Mesendoderm (in vitro differentiated cells): ENCODE results near the gene SLC24A5.
A peak's percentile ranks its signal among the peaks of the same experiment; 100 is the strongest.

Experiments
- DNase-seq: peaks from one replicate; pipeline ENCODE4 v3.0.0; 2013
- H2AK5ac ChIP-seq: 2 replicates; pipeline ENCODE4 v1.6.1; 2013; ENCODE audit warnings: low read length, inconsistent platforms
- H2BK120ac ChIP-seq: 2 replicates; pipeline ENCODE4 v1.6.1; 2013; ENCODE audit warnings: low read depth, mild to moderate bottlenecking, low read length, moderate library complexity, mixed read lengths
- H2BK15ac ChIP-seq: replicated peaks from 2 replicates; pipeline ENCODE4 v1.6.1; 2013; ENCODE audit warnings: low read depth, mild to moderate bottlenecking, moderate library complexity
- H2BK5ac ChIP-seq: 2 replicates; pipeline ENCODE4 v1.6.1; 2013; ENCODE audit warnings: low read length, inconsistent platforms
- H3K18ac ChIP-seq: 2 replicates; pipeline ENCODE4 v1.6.1; 2013; ENCODE audit warnings: mild to moderate bottlenecking, low read length, mixed read lengths
- H3K23ac ChIP-seq: one replicate; pipeline ENCODE4 v1.6.1; 2013; ENCODE audit warnings: low read length
- H3K27ac ChIP-seq: 2 replicates; pipeline ENCODE4 v1.5.1; 2013; ENCODE audit warnings: low read depth, mild to moderate bottlenecking, inconsistent platforms, low read length, moderate library complexity
- H3K27me3 ChIP-seq: 2 replicates; pipeline ENCODE4 v1.6.1; 2013; ENCODE audit warnings: low read length, control low read depth, mild to moderate bottlenecking, inconsistent platforms; ENCODE audit not compliant: insufficient read depth, poor library complexity
- H3K36me3 ChIP-seq: 2 replicates; pipeline ENCODE4 v1.6.1; 2013; ENCODE audit warnings: low read length, inconsistent platforms; ENCODE audit not compliant: control insufficient read depth, insufficient read depth
- H3K4ac ChIP-seq: one replicate; pipeline ENCODE4 v1.6.1; 2013; ENCODE audit warnings: low read depth, mild to moderate bottlenecking, low read length, moderate library complexity
- H3K4me1 ChIP-seq: 2 replicates; pipeline ENCODE4 v1.6.1; 2013; ENCODE audit warnings: low read depth, low read length, inconsistent platforms; ENCODE audit not compliant: control insufficient read depth
- H3K4me2 ChIP-seq: 2 replicates; pipeline ENCODE4 v1.6.1; 2013; ENCODE audit warnings: low read length
- H3K4me3 ChIP-seq: 2 replicates; pipeline ENCODE4 v1.5.1; 2013; ENCODE audit warnings: mild to moderate bottlenecking, low read length
- H3K56ac ChIP-seq: one replicate; pipeline ENCODE4 v1.6.1; 2013; ENCODE audit warnings: low read length
- H3K79me1 ChIP-seq: 2 replicates; pipeline ENCODE4 v1.6.1; 2013; ENCODE audit warnings: low read length, inconsistent platforms
- H3K79me2 ChIP-seq: 2 replicates; pipeline ENCODE4 v1.6.1; 2013; ENCODE audit warnings: mild to moderate bottlenecking, low read length; ENCODE audit not compliant: control insufficient read depth, insufficient read depth
- H3K9ac ChIP-seq: 2 replicates; pipeline ENCODE4 v1.6.1; 2013; ENCODE audit warnings: low read length, inconsistent platforms
- H4K5ac ChIP-seq: one replicate; pipeline ENCODE4 v1.6.1; 2013; ENCODE audit warnings: low read length
- H4K8ac ChIP-seq: one replicate; pipeline ENCODE4 v1.6.1; 2013; ENCODE audit warnings: low read depth, mild to moderate bottlenecking, control low read depth, low read length, moderate library complexity
- WGBS: extraction: QIAGEN DNeasy Blood & Tissue Kit; methylation state at CpG from one replicate; pipeline ENCODE4 v1.1.7; 2013; ENCODE audit warnings: low lambda C conversion rate, missing lambda C conversion rate; ENCODE audit not compliant: insufficient coverage; ENCODE audit errors: extremely low coverage; 5-methylcytosine and 5-hydroxymethylcytosine counted together

SLC24A5 gene

GRCh38 chr15:48101376-48101961 is 19.3 kb upstream of the SLC24A5 start:
- no peak overlapping the region for H4K5ac ChIP-seq
- H3K27me3 ChIP-seq: no peaks in the 10 kb centered on the region
- H2BK120ac ChIP-seq: no peak overlapping the region
- H2AK5ac ChIP-seq: no peak overlapping the region
- H3K79me1 ChIP-seq: no peaks in the 10 kb centered on the region
- no peak overlapping the region for H3K23ac ChIP-seq
- H3K27ac ChIP-seq: no peak overlapping the region
- H3K18ac ChIP-seq: no peak overlapping the region
- H3K4ac ChIP-seq: no peak overlapping the region
- H2BK15ac ChIP-seq: no peak overlapping the region
- no CpG with 5 or more reads among the region's 6 CpGs for WGBS
- H3K9ac ChIP-seq: no peak overlapping the region
- H3K4me1 ChIP-seq: no peaks in the 10 kb centered on the region
- H2BK5ac ChIP-seq: no peak overlapping the region
- H3K4me2 ChIP-seq: no peak overlapping the region
- H3K79me2 ChIP-seq: no peaks in the 10 kb centered on the region
- H3K56ac ChIP-seq: no peak overlapping the region
- no peak for DNase-seq
- no peak overlapping the region for H4K8ac ChIP-seq
- H3K36me3 ChIP-seq: no peaks in the 10 kb centered on the region
- no peak overlapping the region for H3K4me3 ChIP-seq

- Histone ChIP-seq H3K36me3 (no peaks in the 10 kb centered on the region), H2AK5ac (no peak overlapping the region), H3K4me1 (no peaks in the 10 kb centered on the region), H2BK5ac (no peak overlapping the region), H3K79me2 (no peaks in the 10 kb centered on the region), H3K4me3 (no peak overlapping the region), H3K18ac (no peak overlapping the region), H3K27ac (no peak overlapping the region), H3K23ac (no peak overlapping the region), H3K56ac (no peak overlapping the region), H4K8ac (no peak overlapping the region), H3K79me1 (no peaks in the 10 kb centered on the region), H2BK120ac (no peak overlapping the region), H3K4ac (no peak overlapping the region), H3K9ac (no peak overlapping the region), H3K4me2 (no peak overlapping the region), H3K27me3 (no peaks in the 10 kb centered on the region), H2BK15ac (no peak overlapping the region), H4K5ac (no peak overlapping the region)
- no CpG with 5 or more reads among the region's 6 CpGs for WGBS
- DNase-seq: no peak
These were observed 18.6 kb upstream of the SLC24A5 start for GRCh38 chr15:48102167-48102566.

GRCh38 chr15:48103647-48104046 is 17.1 kb upstream of the SLC24A5 start:
- Histone ChIP-seq H4K5ac (no peak overlapping the region), H3K4me2 (no peak overlapping the region), H3K79me1 (no peaks in the 10 kb centered on the region), H3K56ac (no peak overlapping the region), H2BK5ac (no peak overlapping the region), H3K4ac (no peak overlapping the region), H3K18ac (no peak overlapping the region), H3K27ac (no peak overlapping the region), H4K8ac (no peak overlapping the region), H3K9ac (no peak overlapping the region), H3K4me3 (no peak overlapping the region), H3K23ac (no peak overlapping the region), H3K79me2 (no peaks in the 10 kb centered on the region), H3K4me1 (no peaks in the 10 kb centered on the region), H3K27me3 (no peaks in the 10 kb centered on the region), H2BK15ac (no peak overlapping the region), H2AK5ac (no peak overlapping the region), H2BK120ac (no peak overlapping the region), H3K36me3 (no peaks in the 10 kb centered on the region)
- no peak for DNase-seq
- WGBS: no CpG with 5 or more reads among the region's 5 CpGs

- no peak overlapping the region for H3K27ac ChIP-seq
- H3K4me2 ChIP-seq: no peak overlapping the region
- no peak overlapping the region for H3K4ac ChIP-seq
- WGBS: no CpG with 5 or more reads among the region's 2 CpGs
- no peaks in the 10 kb centered on the region for H3K36me3 ChIP-seq
- H2BK120ac ChIP-seq: no peak overlapping the region
- no peak overlapping the region for H3K23ac ChIP-seq
- no peak overlapping the region for H2BK5ac ChIP-seq
- H3K4me1 ChIP-seq: no peaks in the 10 kb centered on the region
- H3K79me2 ChIP-seq: no peaks in the 10 kb centered on the region
- H2BK15ac ChIP-seq: no peak overlapping the region
- no peak overlapping the region for H2AK5ac ChIP-seq
- H4K8ac ChIP-seq: no peak overlapping the region
- no peaks in the 10 kb centered on the region for H3K27me3 ChIP-seq
- H3K9ac ChIP-seq: no peak overlapping the region
- no peak overlapping the region for H4K5ac ChIP-seq
- no peaks in the 10 kb centered on the region for H3K79me1 ChIP-seq
- no peak overlapping the region for H3K4me3 ChIP-seq
- H3K18ac ChIP-seq: no peak overlapping the region
- no peak for DNase-seq
- no peak overlapping the region for H3K56ac ChIP-seq
These were observed 14.9 kb upstream of the SLC24A5 start for GRCh38 chr15:48105936-48106335.

GRCh38 chr15:48109212-48109611 is 11.6 kb upstream of the SLC24A5 start:
- Histone ChIP-seq H2BK5ac (no peak overlapping the region), H3K23ac (no peak overlapping the region), H3K27ac (no peak overlapping the region), H3K79me1 (no peaks in the 10 kb centered on the region), H3K4me2 (no peak overlapping the region), H3K79me2 (no peaks in the 10 kb centered on the region), H3K4me1 (no peaks in the 10 kb centered on the region), H3K56ac (no peak overlapping the region), H4K8ac (no peak overlapping the region), H3K9ac (no peak overlapping the region), H4K5ac (no peak overlapping the region), H3K4me3 (no peak overlapping the region), H2BK15ac (no peak overlapping the region), H3K36me3 (no peaks in the 10 kb centered on the region), H3K4ac (no peak overlapping the region), H3K27me3 (no peaks in the 10 kb centered on the region), H3K18ac (no peak overlapping the region), H2AK5ac (no peak overlapping the region), H2BK120ac (no peak overlapping the region)
- DNase-seq: no peak
- no CpG with 5 or more reads among the region's 4 CpGs for WGBS

- H3K18ac ChIP-seq: no peak overlapping the region
- no peaks in the 10 kb centered on the region for H3K79me2 ChIP-seq
- no peak overlapping the region for H3K56ac ChIP-seq
- no peak overlapping the region for H2BK15ac ChIP-seq
- no peaks in the 10 kb centered on the region for H3K4me1 ChIP-seq
- H2BK120ac ChIP-seq: no peak overlapping the region
- H3K36me3 ChIP-seq: no peaks in the 10 kb centered on the region
- no peak overlapping the region for H3K27ac ChIP-seq
- no peak overlapping the region for H4K8ac ChIP-seq
- no peak overlapping the region for H2BK5ac ChIP-seq
- H3K23ac ChIP-seq: no peak overlapping the region
- H3K4me3 ChIP-seq: no peak overlapping the region
- no CpG with 5 or more reads among the region's 5 CpGs for WGBS
- no peak overlapping the region for H3K4me2 ChIP-seq
- H2AK5ac ChIP-seq: peak overlapping the region; percentile 56
- no peaks in the 10 kb centered on the region for H3K79me1 ChIP-seq
- no peak overlapping the region for H3K9ac ChIP-seq
- no peak overlapping the region for H3K4ac ChIP-seq
- H3K27me3 ChIP-seq: no peaks in the 10 kb centered on the region
- H4K5ac ChIP-seq: no peak overlapping the region
- DNase-seq: peak; percentile 71
These were observed 10.8 kb upstream of the SLC24A5 start for GRCh38 chr15:48109856-48110531.
